Measurements from ENCODE around the gene CCDC148.

CCDC148 gene

DNA sequence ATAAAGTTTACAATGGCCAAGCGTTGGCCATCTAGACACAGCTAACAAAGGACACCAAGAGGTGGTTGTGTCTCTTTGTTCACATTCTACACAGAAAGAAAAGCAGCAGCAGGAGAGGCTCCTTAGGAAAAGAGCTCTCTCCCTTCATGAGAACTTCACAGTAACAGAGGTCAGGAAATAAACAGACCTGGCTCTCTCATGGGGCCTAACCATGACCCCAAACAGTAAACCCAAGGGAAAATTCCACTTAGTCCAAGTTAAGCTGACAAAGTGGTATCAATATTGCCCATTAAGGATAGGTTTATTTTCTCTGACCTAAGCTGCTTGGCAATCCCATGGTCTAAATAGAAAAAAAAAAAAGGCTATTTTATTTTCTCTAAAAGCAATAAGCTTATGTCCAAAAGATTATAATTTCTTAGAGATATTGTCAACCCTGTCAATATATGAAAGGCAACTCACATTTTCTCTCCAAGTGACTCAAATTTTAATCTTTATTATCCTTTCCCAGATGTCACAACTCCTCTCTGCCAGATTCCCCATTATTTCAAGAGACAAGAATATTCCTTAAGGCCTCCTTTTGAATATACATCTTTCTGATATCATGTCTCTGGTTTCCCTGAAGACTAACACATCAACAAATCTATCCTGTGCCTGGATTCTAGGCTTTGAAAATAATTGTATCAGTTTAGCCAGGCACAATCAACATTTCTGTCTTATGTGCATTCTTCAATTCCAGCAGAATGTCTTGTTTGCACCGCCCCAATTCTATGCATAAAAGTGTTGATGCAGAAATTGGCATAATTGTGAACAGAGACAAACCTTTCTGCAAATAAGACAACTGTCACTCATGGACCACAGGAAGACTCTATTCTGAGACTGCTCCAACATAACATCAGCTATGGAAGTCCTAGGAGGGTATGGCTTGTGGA is 263.8 kb downstream of the CCDC148 start:
- H3K9me3 ChIP-seq (ENCODE audit: control insufficient read depth, insufficient read depth, low read length) = no peaks in the 10 kb centered on the region
- no peak for TF ChIP-seq EZH2phosphoT487 (IDR thresholded peaks at IDR 0.05; ENCODE audit: borderline replicate concordance, low read length)
- TF ChIP-seq, protein P1, sequence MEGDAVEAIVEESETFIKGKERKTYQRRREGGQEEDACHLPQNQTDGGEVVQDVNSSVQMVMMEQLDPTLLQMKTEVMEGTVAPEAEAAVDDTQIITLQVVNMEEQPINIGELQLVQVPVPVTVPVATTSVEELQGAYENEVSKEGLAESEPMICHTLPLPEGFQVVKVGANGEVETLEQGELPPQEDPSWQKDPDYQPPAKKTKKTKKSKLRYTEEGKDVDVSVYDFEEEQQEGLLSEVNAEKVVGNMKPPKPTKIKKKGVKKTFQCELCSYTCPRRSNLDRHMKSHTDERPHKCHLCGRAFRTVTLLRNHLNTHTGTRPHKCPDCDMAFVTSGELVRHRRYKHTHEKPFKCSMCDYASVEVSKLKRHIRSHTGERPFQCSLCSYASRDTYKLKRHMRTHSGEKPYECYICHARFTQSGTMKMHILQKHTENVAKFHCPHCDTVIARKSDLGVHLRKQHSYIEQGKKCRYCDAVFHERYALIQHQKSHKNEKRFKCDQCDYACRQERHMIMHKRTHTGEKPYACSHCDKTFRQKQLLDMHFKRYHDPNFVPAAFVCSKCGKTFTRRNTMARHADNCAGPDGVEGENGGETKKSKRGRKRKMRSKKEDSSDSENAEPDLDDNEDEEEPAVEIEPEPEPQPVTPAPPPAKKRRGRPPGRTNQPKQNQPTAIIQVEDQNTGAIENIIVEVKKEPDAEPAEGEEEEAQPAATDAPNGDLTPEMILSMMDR (IDR thresholded peaks at IDR 0.05; ENCODE audit: low read depth, low read length, poor library complexity, severe bottlenecking) = no peak
- H3K27ac ChIP-seq (ENCODE audit: low read depth, low read length) = no peak overlapping the region
- no peaks in the 10 kb centered on the region for H3K79me2 ChIP-seq (ENCODE audit: control insufficient read depth, low read length)
- peaks cover 35% of the 10 kb centered on the region for H3K4me1 ChIP-seq (ENCODE audit: control insufficient read depth, low read length)
- no peak overlapping the region for H3K4me3 ChIP-seq (ENCODE audit: low read length)
- peaks cover 12% of the 10 kb centered on the region for H3F3A ChIP-seq (ENCODE audit: control insufficient read depth, insufficient read depth)
- H4K20me1 ChIP-seq (ENCODE audit: control insufficient read depth, insufficient read depth, low read depth, low read length) = no peaks in the 10 kb centered on the region
- no peak overlapping the region for H3K4me2 ChIP-seq (ENCODE audit: low read length)
- no peaks in the 10 kb centered on the region for H3K9me2 ChIP-seq (replicated peaks; ENCODE audit: control insufficient read depth, low read length)
- no peaks in the 10 kb centered on the region for H3K36me3 ChIP-seq (ENCODE audit: control insufficient read depth, low read length)
- H3K27me3 ChIP-seq (ENCODE audit: control insufficient read depth, low read length) = no peaks in the 10 kb centered on the region

DNA sequence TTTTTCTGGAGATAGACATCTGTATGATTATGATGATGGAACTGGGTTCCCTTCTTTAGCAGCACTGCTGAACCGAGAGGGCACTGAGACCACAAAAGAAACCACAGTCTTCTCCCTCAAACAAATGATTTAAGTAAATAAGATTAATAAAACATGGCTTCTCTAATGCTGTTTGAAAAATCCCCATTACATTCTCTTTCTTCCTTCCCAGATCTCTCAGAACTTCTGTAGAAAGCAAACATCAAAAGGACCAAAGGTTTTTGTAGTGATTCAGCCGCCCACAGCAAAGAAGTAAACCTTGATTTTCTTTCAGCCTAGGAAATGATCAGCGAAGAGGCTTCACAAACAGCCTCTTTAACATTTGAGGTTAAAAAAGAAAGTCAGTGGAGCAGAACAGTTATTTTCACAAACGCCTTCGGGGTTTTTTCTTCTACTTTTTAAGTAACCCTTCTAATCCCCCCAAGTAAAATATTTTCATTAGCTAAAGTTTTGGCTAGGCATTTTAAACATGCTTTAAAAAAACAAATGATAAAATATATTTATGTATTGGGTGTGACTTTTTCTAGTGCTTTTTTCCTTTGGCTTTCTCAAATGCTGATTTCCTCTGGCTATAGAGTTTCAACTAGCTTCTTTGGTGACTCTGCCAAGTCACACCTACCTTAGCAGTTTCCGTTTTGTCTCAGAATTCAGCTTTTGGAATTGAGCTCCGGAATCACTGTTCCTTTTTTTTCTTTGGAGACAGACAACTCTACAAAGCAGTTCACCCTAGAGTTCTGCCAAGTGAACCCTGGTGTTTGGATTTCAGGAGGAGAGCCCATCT is 265.3 kb downstream of the CCDC148 start:
- peak overlapping the region; percentile 65 for H3K27ac ChIP-seq (ENCODE audit: low read depth, low read length)
- H3K27me3 ChIP-seq (ENCODE audit: control insufficient read depth, low read length) = no peaks in the 10 kb centered on the region
- H3F3A ChIP-seq (ENCODE audit: control insufficient read depth, insufficient read depth) = peaks cover 12% of the 10 kb centered on the region
- no peaks in the 10 kb centered on the region for H3K9me2 ChIP-seq (replicated peaks; ENCODE audit: control insufficient read depth, low read length)
- H4K20me1 ChIP-seq (ENCODE audit: control insufficient read depth, insufficient read depth, low read depth, low read length) = no peaks in the 10 kb centered on the region
- no peak for TF ChIP-seq EZH2phosphoT487 (IDR thresholded peaks at IDR 0.05; ENCODE audit: borderline replicate concordance, low read length)
- TF ChIP-seq, protein P1 (IDR thresholded peaks at IDR 0.05; ENCODE audit: low read depth, low read length, poor library complexity, severe bottlenecking) = no peak
- H3K4me2 ChIP-seq (ENCODE audit: low read length) = peak overlapping the region; percentile 48
- peak overlapping the region; percentile 26 for H3K4me3 ChIP-seq (ENCODE audit: low read length)
- H3K36me3 ChIP-seq (ENCODE audit: control insufficient read depth, low read length) = no peaks in the 10 kb centered on the region
- H3K4me1 ChIP-seq (ENCODE audit: control insufficient read depth, low read length) = peaks cover 35% of the 10 kb centered on the region
- no peaks in the 10 kb centered on the region for H3K9me3 ChIP-seq (ENCODE audit: control insufficient read depth, insufficient read depth, low read length)
- no peaks in the 10 kb centered on the region for H3K79me2 ChIP-seq (ENCODE audit: control insufficient read depth, low read length)

DNA sequence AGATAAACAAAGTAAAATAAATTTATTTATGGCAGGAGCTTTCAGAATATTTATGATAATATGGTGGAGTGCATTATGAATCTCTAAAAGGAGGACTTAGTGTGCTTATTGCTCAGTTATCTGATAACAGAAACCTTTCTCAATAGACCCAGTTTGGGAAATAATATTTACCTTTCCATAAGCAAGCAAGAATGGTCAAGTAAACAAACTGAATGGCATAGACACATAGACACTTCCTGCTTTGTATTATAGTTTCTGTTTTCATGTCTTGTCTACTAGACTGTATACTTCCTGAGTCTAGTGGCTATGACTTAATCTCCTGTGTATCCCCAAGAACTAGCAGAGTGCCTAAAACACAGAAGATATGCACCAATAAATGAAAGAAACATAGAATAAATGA is 267.0 kb downstream of the CCDC148 start:
- TF ChIP-seq EZH2phosphoT487 (IDR thresholded peaks at IDR 0.05; ENCODE audit: borderline replicate concordance, low read length) = no peak
- TF ChIP-seq, protein P1 (IDR thresholded peaks at IDR 0.05; ENCODE audit: low read depth, low read length, poor library complexity, severe bottlenecking) = no peak
- Histone ChIP-seq H3K4me3 (ENCODE audit: low read length) (peak overlapping the region; percentile 1; the same call in 1 of the 2 replicates), H3K9me2 (replicated peaks; ENCODE audit: control insufficient read depth, low read length) (no peaks in the 10 kb centered on the region), H3K79me2 (ENCODE audit: control insufficient read depth, low read length) (no peaks in the 10 kb centered on the region), H3K9me3 (ENCODE audit: control insufficient read depth, insufficient read depth, low read length) (no peaks in the 10 kb centered on the region), H3K36me3 (ENCODE audit: control insufficient read depth, low read length) (no peaks in the 10 kb centered on the region), H4K20me1 (ENCODE audit: control insufficient read depth, insufficient read depth, low read depth, low read length) (no peaks in the 10 kb centered on the region), H3K4me2 (ENCODE audit: low read length) (peak overlapping the region; percentile 48), H3K27me3 (ENCODE audit: control insufficient read depth, low read length) (no peaks in the 10 kb centered on the region; the same call in 1 of the 2 replicates), H3F3A (ENCODE audit: control insufficient read depth, insufficient read depth) (peaks cover 12% of the 10 kb centered on the region), H3K4me1 (ENCODE audit: control insufficient read depth, low read length) (peaks cover 35% of the 10 kb centered on the region), H3K27ac (ENCODE audit: low read depth, low read length) (no peak overlapping the region)
